OCI-M2 (cell line): Measurements from ENCODE around the gene ADAM19.

Experiments
- DNase-seq: peaks from one replicate; lab custom pipeline; 2025; ENCODE audit not compliant: unreplicated experiment; lab: John Stamatoyannopoulos, UW

The ADAM19 gene

DNA sequence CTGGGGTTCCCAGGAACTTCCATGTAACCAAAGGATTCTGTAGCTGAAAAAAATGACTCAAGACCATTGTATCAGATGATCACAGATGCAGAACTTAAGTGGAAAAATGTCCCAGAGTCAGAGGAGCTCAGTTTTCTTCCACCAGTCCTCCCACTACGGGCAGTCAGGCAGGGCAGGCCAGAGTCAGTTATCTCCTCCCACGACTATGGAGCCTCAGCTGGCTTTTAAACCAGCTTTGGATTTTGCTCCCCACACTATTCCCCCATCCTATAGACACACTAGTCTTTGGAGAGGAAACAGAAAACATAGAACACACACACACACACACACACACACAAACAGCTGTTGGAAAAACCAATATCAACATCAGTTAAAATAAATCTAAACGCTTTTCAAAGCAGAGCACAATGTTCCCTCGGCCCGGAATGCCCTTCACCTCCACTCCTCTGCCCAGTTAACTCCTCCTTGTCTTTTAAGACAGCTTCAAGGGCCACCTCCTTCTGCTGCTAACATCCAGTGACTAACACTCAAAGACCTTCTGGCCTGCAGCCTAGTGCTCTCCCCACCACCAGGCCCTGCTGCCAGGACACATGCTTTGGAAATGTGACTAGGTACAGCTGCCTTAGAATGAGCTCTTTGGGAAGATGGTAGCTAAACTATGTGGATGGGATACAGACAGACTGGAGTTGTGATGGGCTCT, 58.8 kb downstream of the ADAM19 start:
- no peak for DNase-seq

DNA sequence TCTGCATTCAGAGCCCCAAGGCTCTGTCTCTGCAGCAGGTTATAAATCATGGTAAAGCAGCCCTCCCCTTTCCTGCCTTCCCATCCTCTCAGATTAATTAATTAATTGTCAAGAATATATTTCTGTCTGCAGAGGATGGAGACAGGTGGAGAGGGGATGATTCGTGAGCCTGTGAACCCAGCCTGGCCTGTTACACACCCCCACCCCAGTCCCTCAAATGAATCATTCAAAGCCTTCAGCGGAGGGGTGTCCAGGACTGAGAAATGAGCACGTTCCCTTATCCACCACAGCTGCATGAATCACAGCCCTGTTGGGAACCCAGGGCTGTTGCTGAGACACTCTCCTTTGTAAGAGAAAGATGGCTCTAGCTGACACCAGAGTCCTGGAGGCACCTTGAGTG, 59.6 kb downstream of the ADAM19 start:
- DNase-seq: no peak

DNA sequence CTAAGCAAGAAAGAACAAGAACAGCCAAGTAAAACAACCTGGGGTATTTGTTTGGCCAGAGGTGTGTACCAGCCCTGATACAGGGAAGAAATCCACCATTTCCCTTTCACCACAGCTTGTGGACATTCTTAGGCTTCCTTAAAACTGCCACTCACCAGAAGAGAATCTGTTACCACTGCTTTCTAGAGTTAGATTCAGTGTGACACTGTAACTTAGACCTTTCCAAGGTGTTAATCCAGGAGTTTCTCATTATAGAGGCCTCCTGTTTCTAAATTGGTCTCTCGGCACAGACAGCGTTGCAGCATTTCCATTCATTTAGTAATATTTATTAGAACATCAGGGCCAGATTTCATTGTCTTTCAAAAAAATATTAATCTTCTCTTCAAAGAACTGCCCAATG, 60.6 kb downstream of the ADAM19 start:
- no peak for DNase-seq

DNA sequence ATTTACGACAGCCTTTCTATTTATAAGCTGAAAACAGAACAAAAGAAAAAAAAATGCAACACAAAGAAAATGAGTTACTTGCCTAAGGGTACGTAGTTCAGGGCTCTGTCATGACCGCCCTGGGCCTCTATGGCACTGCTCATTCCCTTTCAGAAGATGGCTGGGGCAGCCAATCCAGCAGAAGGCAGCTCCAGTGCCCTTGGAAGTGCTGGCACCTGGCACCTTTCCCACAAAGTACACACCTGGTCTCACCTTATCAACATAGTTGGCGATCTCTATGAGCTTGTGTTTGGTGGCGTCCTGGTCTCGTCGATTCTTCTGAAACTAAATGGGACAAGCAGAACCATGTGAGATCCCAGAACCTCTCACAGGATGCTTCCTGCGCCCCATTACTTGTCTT, 62.4 kb downstream of the ADAM19 start:
- no peak for DNase-seq

DNA sequence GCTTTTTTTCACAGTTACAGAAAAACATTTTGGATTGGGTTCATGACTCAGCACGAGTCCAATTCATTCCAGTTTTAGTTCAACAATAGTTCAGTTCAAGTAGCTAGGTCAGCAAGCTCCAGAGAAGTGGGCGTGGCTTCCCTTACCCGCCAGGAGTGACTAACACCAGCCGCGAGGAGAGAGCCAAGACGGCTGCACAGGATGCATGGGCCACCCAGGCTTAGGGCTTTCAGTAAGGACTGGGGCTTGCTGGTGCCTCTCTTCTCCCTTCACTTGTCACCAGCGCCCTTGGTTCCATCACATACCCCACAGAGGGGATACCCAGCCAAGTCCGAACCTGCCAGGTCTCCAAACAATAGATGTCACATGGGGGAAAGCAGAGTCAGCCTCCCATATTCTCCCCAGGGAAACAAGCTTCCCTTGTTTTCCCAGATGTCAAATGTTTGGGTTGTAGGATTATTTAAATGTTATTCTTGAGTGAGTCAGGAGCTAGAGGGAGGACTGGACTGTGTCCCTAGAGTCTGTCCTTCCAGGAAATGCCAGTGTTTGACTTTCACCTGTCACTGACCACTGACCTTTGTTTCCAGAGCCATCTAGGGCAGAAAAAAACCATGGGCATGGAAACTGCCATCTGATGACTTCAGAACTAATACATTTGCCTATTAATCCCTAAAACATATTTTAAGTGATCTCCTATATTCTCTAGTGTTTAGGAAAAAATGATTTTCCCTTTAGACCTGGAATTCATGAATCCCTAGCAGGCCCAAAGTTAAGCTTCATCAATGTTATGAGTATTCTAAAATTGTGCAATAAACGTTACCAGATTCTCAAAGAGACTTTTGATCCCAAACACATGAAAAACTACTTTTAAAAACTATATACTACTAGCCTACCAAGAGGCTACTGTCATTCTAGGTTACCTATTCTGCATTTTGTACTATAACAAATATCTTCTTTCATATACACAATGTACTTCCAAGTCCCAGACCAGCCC, 63.6 kb downstream of the ADAM19 start:
- DNase-seq: no peak

DNA sequence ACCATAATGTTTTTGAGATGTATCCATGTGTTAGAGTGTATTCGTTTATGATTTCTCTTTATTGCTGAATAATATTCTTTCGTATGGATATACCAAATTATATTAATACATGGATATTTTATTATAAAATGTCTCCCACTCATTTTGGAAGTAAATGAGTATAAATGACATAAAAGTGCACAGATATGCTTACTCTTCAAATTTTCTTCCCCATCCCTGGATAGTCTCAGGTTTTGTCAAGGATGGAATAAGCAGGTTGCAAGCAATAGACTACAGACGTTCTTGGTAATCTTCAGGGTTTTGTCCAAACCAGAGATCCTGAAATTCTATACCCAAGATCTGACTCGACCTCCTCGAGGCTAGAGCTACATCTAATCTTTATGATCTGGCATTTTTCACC, 64.9 kb downstream of the ADAM19 start:
- DNase-seq: no peak

DNA sequence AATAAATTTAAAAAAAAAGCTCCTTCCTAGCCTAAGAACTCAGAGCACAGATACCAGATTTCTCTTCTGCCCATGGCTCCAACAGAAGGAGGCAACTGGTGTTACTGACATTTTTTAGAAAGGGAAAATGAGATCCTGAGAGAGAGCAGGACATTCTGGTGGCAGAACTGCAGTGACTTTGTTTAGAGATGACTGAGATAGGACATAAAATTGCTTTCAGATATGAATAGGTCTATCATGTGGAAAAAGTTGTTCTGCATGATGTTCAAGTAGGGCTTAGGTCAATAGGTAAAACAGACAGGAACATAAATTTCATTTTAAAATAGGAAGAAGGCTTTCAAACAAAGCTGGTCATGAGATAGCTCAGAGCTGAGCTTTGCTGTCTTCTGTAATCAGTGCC, 66.0 kb downstream of the ADAM19 start:
- no peak for DNase-seq

DNA sequence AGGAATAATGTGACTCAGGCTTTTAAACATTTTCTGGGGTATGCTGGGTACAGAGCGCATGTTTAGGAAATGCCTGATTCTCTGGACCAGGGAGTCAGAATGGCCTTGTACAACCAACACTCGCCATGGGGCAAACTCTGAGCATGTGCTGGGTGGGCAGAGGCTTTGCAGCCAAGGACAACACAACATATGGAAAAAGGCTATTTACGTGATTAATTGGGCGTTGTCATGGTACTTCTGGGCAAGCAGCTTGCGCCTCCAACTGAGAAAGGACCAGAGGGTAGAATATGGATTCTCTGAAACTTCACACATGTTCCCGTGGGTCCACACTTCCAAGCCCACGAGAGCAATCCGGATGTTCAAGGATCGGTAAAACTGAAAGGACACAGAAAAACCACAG, 66.5 kb downstream of the ADAM19 start:
- DNase-seq: no peak

DNA sequence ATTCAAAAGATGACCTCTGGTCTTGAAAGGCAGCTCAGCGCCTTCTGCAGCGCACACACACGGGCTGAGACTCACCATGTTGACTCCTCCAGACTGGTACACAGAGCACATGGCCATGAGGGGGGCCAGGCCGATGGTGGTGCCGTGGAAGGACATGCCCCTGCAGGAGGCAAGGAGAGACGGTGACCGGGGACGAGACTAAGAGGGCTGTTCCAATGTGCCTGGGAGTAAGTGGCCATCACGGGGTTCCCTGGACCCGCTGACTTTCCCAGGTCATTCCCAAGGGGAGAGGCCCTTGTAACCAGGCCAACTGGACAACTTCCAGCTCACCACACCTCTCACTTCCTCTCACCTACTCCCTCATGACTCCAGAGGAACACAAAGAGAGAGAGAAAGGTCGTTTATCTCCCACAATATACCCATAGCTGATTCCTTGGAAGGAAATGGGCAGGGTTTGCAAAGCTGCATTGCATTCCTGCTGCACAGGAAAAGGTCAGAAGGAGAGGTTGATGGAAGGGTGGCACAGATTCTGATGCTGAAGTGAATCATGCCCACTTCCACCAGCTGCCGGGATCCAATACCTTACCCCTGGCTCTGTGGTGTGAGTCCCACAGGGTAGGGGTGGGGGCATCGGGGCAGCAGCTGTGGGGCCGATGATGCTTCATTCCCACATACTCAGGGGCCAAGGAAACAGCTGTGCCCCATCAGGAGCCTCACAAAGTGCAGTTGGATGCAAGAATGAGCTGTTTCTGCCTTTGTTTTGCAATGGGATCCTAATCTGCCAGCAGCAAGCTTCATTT, 68.4 kb downstream of the ADAM19 start:
- no peak for DNase-seq

DNA sequence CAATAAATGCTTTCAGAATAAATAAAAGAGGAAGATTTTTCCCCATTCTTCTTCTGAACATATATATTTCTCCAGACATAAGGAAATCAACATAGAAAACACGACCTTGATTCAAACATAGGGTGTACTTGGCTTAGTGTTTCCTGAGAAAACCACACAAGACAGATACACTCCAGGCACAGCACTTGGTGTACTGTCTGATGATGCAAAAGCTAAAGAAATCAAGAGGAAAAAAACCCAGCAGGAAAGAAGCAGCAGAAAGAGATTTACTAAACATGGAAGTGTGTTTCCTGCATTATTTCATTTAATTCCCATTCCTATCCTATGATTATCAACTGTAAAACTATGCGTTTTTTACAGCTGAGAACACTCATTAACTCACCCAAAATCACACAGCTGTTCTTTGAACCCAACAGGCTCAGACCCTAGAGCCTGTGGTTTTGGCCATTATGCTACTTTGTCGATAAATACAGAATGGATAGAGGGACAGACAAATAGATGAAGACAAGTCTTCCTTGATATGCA, 69.4 kb downstream of the ADAM19 start:
- DNase-seq: no peak

DNA sequence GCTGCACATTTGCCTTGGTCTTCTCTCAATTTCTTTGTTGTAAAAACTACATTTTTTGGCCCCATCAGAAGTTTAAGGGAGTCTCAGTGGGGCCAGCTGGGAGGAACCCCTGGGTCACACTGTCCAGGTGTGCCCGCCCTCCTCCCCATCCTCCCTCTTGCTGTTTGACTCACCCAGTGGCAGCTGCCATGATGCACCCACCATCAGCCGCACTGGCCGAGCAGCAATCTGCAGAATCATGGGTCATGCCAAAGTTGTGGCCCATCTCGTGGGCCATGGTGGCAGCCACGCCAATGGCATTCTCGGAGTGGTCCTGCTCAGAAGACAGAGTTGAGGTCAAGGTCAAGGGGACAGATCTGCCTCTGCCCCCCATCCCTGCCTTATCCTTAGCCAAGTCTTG, 70.1 kb downstream of the ADAM19 start:
- DNase-seq: no peak

DNA sequence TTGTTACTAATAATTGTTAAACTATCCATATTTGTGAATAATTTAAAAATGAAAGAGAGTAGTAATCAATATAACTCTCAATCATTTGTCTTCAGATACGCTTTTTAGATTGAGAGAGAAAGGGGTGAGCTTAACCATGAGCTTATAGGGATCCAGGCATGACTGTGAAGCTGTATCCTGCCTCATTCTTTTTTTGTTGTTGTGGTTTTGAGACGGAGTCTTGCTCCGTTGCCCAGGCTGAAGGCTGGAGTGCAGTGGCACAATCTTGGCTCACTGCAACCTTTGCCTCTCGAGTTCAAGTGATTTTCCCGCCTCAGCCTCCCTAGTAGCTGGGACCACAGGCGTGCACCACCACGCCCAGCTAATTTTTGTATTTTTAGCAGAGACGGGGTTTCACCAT, 71.5 kb downstream of the ADAM19 start:
- DNase-seq: no peak

DNA sequence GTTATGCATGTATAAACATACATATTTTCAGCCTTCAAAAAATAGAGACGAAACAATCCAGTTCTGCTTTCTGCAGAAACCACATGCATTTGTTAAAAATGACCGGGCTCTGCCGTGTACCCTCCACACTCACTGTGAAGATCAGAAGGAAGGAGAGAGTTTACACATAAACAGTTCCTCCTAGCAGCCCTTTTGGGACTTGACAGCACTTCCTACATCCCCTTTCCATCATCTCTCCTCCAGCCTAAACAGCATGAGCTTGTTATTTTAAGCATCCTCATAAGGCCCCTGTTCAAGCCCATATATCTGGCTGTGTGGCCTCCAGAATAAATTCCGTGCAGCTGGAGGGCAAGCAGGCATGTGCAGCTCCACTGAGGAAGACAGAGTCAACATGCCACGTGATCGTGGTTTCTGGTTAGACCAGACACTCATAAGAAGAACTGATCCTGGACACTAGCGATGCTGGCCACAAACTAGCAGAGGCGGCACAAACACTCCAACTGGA, 73.4 kb downstream of the ADAM19 start:
- DNase-seq: no peak

DNA sequence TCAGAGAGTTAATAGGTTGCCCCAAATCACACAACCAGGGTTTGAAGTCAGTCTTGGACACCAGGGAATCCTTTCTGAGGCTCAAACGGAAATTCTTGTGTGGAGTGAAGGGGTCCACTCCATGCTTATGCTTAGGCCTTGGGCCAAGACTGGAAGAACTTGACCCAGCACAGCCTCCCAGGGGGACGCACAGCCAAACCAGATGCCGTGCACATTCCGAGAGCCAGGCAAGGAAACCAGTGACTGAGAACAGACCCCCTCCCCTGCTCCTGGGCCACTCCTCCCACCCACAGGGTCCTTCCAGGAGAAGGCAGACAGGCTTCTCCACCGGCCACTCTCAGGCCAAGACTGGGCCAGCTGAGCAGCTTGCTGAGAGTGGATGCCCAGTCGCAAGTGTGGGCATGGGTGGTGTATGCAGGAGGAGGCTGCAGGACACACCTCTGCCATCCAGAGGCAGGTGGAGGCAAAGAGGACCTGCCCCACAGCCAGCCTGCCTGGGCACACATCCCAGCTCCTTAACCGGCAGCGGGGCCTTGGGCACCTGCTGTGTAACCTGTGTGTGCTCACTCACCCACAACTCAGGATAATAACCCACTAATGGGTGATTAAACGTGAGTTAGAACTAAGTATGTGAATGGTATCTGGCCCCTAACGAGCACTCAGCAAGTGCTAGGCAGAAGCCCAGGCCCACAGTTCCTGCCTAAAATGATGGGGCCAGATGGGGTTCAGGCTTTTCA, 77.5 kb downstream of the ADAM19 start:
- DNase-seq: no peak

DNA sequence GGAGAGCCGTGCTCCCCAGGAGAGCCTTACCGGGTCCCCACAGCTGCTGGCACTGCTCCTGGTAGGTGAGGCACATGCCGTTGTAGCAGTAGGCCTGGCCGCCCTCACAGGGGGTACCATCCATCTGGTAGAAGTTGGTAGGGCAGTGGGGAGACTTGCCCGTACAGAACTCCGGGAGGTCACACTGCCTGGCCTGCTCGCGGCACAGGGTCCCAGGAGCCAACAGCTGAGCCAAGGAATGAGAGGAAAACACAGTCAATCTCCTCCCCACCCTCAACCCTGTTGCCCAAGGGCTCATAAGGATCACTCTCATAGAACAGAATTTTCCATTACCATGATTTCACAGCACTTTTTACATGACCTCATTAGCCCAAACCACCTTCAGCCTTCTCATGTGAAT, 78.7 kb downstream of the ADAM19 start:
- no peak for DNase-seq

DNA sequence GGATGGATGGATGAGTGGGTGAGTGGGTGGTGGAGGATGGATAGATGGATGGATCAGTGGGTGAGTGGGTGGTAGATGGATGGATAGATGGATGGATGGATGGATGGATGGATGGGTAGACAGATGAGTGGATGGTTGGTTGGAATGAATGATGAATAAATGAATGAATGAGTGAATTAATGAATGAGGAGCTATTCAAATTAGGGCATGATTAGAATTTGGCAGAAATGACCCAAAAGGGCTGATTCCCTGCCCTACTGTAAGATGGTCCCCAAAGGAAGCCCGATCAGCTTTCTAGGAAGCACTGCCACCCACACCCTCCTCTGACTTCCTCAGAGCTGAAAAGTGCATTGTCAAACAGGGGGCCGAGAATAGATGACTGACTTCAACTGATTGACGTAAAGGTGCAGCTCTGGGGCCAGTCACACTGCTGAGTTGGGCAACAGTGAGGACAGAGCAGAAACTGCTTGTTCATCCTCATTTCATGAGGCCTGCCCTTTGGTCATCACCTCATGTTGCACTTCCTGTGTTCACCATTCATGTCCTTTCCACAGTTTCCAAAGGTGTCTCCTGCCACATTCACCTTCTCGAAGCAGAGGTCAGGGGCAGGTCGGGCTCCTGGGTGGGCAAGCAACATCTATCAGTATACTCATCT, 81.3 kb downstream of the ADAM19 start:
- no peak for DNase-seq

DNA sequence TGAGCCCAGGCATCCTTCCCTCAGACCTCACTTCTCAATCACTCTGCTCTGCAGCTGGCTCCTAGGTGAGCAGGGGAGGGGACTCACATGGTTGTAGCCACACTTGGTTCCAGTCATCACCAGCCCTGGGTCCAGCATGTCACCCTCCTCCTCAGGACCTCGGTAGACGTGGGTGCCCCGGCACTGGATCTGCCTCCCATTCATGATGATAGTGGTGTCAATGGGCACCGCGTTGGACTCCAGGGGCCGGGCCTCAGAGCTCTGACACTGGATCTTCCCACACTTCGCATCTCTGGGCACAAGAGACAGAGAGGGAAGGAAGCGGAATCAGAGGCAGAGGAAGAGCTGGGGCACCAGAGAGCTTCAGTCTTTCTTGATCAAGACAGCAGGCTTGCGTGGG, 82.7 kb downstream of the ADAM19 start:
- no peak for DNase-seq

DNA sequence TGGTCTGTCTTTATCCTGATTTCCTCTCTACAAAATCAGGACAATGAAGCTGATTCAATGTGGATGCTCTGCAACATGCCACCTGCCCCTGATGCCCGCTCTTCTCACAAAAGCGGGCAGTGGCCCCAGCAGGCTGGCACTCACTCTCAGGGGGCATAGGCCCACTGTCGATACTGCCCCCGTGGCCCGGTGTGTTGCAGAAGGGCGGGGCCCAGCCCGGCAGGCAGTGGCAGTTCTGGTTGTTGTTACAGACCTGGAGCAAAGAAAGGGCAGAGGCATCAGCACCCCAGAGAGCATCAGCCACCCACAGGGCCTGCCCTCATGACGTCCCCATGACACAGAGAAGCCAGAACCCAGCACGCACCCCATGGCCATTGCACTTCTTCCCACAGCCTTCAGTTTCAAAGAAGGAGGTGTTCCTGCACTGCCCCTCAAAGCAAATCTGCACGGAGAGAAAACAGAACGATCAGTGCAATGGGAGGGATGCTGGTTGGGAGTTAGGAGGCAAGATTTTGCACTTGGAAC, 84.0 kb downstream of the ADAM19 start:
- DNase-seq: no peak

DNA sequence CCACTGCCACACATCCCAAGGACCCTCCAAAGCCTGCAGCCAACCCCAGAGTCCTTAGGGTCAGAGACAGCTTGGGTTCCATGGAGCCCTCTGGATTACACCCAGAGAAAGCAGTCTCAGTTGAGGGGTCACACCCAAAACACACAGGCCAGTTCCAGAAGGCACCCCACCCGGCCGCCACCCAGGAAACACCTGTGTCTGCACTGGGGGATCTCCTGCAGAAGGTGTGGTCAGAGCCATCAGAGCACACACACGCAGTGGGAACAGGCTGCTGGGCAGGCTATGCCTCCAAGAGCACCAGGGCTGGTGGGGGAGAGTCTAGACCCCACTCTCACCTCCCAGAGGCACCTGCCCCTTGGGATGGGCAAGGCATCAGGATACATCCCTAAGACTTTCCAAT, 88.2 kb downstream of the ADAM19 start:
- no peak for DNase-seq

DNA sequence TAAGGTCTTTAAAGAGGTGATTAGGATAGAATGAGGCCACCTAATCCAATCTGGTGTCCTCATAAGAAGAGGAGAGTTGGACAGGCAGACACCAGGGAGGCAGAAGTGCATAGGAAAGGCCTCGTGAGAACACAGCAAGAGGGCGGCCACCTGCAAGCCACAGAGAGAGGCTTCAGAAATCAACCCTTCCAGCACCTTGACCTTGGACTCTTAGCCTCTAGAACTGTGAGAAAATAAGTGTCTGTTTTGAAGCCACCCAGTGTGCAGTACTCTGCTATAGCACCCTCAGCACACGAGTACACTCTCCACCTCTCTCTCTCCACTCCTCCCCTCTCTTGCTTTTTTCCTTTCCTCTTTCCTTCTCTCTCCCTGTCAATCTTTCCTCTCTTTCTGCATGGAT, 88.7 kb downstream of the ADAM19 start:
- DNase-seq: no peak
